Suprapubic skin (tissue), 4 donors: ENCODE data around the gene SKAP1. TPM values are rescaled to one million over a fixed set of nuclear protein-coding genes. Genes with fewer than 3 reads are reported as not detected.

Experiments
- DNase-seq, 2 donors: peaks; one replicate each; pipeline ENCODE4 v3.0.0-alpha.2; 2019; ENCODE audit warnings: low spot score in 2 of 2
- H3K27ac ChIP-seq: fragments of 200-600 bp; sonication (generic); one replicate; pipeline ENCODE4 v1.5.1; 2019
- H3K27me3 ChIP-seq: fragments of 200-600 bp; sonication (generic); one replicate; pipeline ENCODE4 v1.5.1; 2019
- H3K36me3 ChIP-seq: fragments of 200-600 bp; sonication (generic); one replicate; pipeline ENCODE4 v1.5.1; 2019
- H3K4me1 ChIP-seq: fragments of 200-600 bp; sonication (generic); one replicate; pipeline ENCODE4 v1.5.1; 2019
- H3K4me3 ChIP-seq: fragments of 200-600 bp; sonication (generic); one replicate; pipeline ENCODE4 v1.5.1; 2019; ENCODE audit warnings: mild to moderate bottlenecking
- H3K9me3 ChIP-seq: fragments of 200-600 bp; sonication (generic); one replicate; pipeline ENCODE4 v1.5.1; 2019
- EP300 ChIP-seq: sonication (generic); formaldehyde crosslinking; IDR thresholded peaks from one replicate; pipeline ENCODE4 v1.6.1; 2017; ENCODE audit warnings: antibody characterized with exemption
- POLR2A ChIP-seq, 2 donors: fragments of 450-650 bp; IDR thresholded peaks; one replicate each; pipeline ENCODE4 v1.6.1; 2017; ENCODE audit warnings: antibody characterized with exemption in 2 of 2, mild to moderate bottlenecking in 2 of 2, moderate library complexity in 2 of 2
- POLR2AphosphoS5 ChIP-seq, 3 donors: sonication (generic); formaldehyde crosslinking; IDR thresholded peaks; one replicate each; pipeline ENCODE4 v1.6.1; 2017; ENCODE audit warnings: antibody characterized with exemption in 3 of 3
- WGBS: methylation state at CpG from one replicate; pipeline ENCODE4 v1.1.5; 2018; 5-methylcytosine and 5-hydroxymethylcytosine counted together
- total RNA-seq, 4 donors: library from RNA; depleted of rRNA; stranded (reverse); fragments of >200 nt; gene quantifications; one replicate each; pipeline ENCODE4 v1.1.0, GENCODE V29; 2016
- TF ChIP-seq, protein P1 (sequence below), 2 donors: fragments of 200-600 bp in 1 of 2; fragments of 450-650 bp in 1 of 2; sonication (generic) in 1 of 2; IDR thresholded peaks; one replicate each; pipeline ENCODE4 v1.5.1; 2016 to 2019; ENCODE audit warnings: antibody characterized with exemption in 2 of 2, mild to moderate bottlenecking in 1 of 2, moderate library complexity in 1 of 2

SKAP1 gene
- 1 to 10 TPM in 2 of 4 donors, not detected in 2; 1.0 to 1.5 TPM for total RNA-seq

DNA sequence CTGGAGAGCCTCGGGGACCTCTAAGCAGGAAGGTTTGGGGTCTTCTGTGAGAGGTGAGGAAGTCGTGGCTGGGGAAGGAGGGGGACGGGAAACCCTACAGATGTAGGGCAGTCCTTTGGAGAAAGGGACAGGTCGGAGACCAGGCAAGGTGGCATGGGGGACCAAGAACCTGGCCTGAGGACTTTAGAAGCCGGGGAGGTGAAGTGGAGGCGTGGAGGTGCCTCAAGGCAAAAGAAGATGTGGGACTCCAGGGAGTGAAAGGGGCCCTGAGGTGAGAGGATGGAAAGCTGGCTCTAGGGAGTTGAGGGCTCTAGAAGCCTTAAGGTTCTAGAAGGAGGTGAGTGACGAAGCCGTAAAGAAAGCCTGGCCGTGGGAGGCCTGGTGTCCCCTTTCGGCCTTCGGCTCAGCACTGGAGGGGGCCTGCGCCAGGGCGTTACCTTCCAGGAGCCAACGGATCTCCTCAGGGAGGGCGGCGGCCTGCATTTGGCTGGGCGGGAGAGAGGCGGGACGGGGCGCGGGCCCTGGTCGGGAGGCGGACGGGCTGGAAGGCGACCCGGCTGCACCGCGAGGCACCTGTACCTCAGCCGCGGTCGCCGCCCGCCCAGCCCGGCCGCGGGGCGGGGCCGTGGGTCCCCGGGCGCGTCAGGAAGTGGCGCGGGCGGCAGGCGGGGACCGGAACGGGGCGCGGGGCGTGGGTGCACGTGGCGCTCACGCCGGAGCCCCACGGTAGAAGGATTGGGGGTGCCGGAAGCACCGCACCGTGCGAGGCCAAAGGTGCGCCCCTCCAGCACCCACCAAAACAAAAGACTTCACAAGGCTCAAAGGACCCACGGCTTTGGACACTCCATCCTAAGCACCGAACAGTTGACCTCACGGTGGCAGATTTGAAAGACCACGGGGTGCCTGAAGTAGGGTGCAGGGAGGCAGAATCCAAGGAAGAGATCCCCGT is at the start of gene SKAP1:
SKAP1 (minus strand) TSS at position 577 of the 949 bp plus-strand sequence.
- no peak for DNase-seq
- Histone ChIP-seq H3K4me3 (peak within 1 kb of the TSS; percentile 38), H3K9me3 (no peaks in the 10 kb centered on the region), H3K27ac (peak within 1 kb of the TSS; percentile 27), H3K4me1 (peaks cover 7% of the 10 kb centered on the region), H3K36me3 (no peaks in the 10 kb centered on the region), H3K27me3 (peaks cover 66% of the 10 kb centered on the region)
- WGBS = 48% methylated on average over 18 of the region's 65 CpGs
- TF ChIP-seq EP300 (no peak), POLR2A (IDR thresholded peaks at IDR 0.05) (no peak), POLR2AphosphoS5 (IDR thresholded peaks at IDR 0.05) (no peak)
- TF ChIP-seq, protein P1, sequence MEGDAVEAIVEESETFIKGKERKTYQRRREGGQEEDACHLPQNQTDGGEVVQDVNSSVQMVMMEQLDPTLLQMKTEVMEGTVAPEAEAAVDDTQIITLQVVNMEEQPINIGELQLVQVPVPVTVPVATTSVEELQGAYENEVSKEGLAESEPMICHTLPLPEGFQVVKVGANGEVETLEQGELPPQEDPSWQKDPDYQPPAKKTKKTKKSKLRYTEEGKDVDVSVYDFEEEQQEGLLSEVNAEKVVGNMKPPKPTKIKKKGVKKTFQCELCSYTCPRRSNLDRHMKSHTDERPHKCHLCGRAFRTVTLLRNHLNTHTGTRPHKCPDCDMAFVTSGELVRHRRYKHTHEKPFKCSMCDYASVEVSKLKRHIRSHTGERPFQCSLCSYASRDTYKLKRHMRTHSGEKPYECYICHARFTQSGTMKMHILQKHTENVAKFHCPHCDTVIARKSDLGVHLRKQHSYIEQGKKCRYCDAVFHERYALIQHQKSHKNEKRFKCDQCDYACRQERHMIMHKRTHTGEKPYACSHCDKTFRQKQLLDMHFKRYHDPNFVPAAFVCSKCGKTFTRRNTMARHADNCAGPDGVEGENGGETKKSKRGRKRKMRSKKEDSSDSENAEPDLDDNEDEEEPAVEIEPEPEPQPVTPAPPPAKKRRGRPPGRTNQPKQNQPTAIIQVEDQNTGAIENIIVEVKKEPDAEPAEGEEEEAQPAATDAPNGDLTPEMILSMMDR (IDR thresholded peaks at IDR 0.05) = no peak

DNA sequence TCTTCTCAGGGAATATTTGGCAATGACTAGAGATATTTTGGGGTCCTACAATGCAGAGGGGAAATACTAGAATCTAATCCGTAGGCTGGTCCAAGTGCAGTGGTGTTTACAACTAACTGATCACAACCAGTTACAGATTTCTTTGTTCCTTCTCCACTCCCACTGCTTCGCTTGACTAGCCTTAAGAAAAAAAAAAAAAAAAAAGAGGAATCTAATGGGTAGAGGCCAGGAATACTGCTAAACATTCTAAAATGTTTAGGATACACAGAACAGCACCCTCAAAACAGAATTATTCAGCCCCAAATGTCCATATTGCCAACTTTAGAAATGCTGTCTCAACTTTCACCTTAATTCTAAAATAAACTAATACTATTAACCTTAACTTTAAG is 49.0 kb upstream of the SKAP1 start:
- DNase-seq = no peak
- Histone ChIP-seq H3K9me3 (no peaks in the 10 kb centered on the region), H3K27ac (no peak overlapping the region), H3K36me3 (no peaks in the 10 kb centered on the region), H3K27me3 (peaks cover 16% of the 10 kb centered on the region), H3K4me1 (peaks cover 8% of the 10 kb centered on the region), H3K4me3 (no peak overlapping the region)
- TF ChIP-seq, protein P1 (IDR thresholded peaks at IDR 0.05) = no peak
- no peak for TF ChIP-seq EP300
- TF ChIP-seq POLR2AphosphoS5 (IDR thresholded peaks at IDR 0.05) = no peak
- no peak for TF ChIP-seq POLR2A (IDR thresholded peaks at IDR 0.05)
- WGBS = 88% methylated on average over 2 of the region's 2 CpGs

DNA sequence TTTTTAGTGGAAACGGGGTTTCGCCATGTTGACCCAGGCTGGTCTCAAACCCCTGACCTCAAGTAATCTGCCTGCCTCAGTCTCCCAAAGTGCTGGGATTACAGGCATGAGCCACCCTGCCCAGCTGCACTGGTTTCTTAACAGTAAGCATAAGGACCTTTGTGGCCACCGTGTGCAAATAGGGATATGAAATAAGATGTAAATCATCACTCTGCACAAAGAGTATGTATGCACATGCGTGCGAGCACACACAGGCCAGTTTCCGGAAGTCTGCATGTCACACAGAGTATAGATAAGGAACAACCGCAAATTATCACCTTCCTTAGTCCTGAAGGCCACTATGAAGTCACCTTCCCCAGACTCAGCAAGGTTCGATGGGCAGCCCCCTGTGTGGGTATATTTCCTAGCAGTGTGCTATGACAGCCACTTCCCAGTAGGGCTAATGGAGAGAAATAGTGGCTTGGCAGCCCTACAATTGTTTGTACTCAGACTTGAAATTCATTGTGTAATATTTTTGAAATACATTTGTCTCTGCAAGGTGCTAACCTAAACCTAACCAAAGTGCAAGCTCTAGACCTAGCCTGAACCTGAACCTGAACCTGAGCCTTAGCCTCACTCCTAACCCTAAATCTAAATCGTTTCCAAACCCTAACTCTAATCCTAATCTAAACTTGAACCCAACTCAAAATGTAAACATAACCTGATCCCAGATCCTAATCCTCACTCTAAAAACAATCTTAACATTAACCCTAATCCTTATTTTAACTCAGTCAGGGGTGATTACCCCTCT is 48.4 kb upstream of the SKAP1 start:
- 85% methylated on average over 9 of the region's 9 CpGs for WGBS
- no peaks in the 10 kb centered on the region for H3K9me3 ChIP-seq
- H3K4me1 ChIP-seq = peaks cover 4% of the 10 kb centered on the region
- DNase-seq = no peak
- H3K27ac ChIP-seq = no peak overlapping the region
- H3K4me3 ChIP-seq = no peak overlapping the region
- TF ChIP-seq POLR2AphosphoS5 (IDR thresholded peaks at IDR 0.05) (no peak), EP300 (no peak), POLR2A (IDR thresholded peaks at IDR 0.05) (no peak)
- TF ChIP-seq, protein P1 (IDR thresholded peaks at IDR 0.05) = peak in 1 of 2 donors; percentile 5
- peaks cover 19% of the 10 kb centered on the region for H3K27me3 ChIP-seq
- H3K36me3 ChIP-seq = no peaks in the 10 kb centered on the region

DNA sequence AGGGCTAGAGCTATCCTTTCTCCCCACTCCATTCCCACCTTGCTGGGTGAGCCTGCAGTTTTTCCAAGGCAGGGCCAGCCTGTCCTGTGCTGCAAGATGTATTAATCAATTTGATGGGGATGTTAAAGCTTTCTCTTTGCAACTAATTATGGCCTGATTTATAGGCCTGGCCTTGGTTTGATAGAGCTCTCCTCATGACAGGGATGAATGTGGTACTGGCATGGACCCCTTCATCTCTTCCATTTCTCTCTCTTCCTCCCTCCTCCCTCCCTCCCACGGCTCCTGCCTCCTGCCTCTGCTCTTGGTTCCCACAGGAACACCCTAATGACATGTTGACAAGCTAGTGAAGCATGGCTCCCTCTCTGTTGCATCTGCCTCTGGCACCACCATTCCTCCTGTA is 47.2 kb upstream of the SKAP1 start:
- no peaks in the 10 kb centered on the region for H3K36me3 ChIP-seq
- no peak for DNase-seq
- H3K9me3 ChIP-seq = no peaks in the 10 kb centered on the region
- WGBS = 67% methylated on average over 1 of the region's 1 CpG
- H3K4me1 ChIP-seq = no peaks in the 10 kb centered on the region
- TF ChIP-seq EP300 (no peak), POLR2A (IDR thresholded peaks at IDR 0.05) (no peak), POLR2AphosphoS5 (IDR thresholded peaks at IDR 0.05) (no peak)
- TF ChIP-seq, protein P1 (IDR thresholded peaks at IDR 0.05) = no peak
- no peak overlapping the region for H3K27ac ChIP-seq
- peaks cover 19% of the 10 kb centered on the region for H3K27me3 ChIP-seq
- no peak overlapping the region for H3K4me3 ChIP-seq
